RPMI7951 (cell line): Measurements from ENCODE around the gene FOXO3. TPM values are rescaled to one million over a fixed set of nuclear protein-coding genes. Genes with fewer than 3 reads are reported as not detected.
"Not testable (repeated sequence)": the region's sequence is repeated elsewhere in the genome, so short reads cannot be mapped to it uniquely, and the experiment has no call there.

Source experiments
- DNase-seq: peaks from one replicate; pipeline ENCODE4 v3.0.0-alpha.2; 2012; ENCODE audit warnings: low read depth
- total RNA-seq: library from RNA; depleted of rRNA; stranded (reverse); fragments of >200 nt; shearing (Covaris generic); gene quantifications from 2 replicates; pipeline ENCODE4 v1.2.3, GENCODE V29; 2014

Gene FOXO3
- total RNA-seq, 1 experiment from 2014 or later: 19.0 TPM

- DNase-seq: no peak
These were observed 5.2 kb upstream of the FOXO3 start for GRCh38 chr6:108555399-108556052.

DNA sequence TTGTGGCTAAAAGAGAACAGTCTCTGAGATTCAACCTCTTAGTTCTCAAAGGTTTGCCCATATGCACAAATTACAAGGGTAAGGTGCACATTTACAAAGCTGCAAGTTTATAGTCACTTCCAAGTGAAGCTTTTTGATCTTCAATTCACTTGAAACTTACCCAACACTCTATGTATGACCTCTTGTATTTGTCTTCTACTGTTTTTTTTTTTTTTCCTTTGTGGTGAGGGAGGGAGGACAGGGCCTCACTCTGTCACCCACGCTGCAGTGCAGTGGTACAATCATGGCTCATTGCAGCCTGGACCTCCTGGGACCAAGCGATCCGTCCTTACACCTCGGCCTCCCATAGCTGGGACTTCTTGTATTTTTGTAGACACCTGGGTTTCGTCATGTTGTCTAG lies 4.5 kb upstream of the FOXO3 start:
- no peak for DNase-seq

DNA sequence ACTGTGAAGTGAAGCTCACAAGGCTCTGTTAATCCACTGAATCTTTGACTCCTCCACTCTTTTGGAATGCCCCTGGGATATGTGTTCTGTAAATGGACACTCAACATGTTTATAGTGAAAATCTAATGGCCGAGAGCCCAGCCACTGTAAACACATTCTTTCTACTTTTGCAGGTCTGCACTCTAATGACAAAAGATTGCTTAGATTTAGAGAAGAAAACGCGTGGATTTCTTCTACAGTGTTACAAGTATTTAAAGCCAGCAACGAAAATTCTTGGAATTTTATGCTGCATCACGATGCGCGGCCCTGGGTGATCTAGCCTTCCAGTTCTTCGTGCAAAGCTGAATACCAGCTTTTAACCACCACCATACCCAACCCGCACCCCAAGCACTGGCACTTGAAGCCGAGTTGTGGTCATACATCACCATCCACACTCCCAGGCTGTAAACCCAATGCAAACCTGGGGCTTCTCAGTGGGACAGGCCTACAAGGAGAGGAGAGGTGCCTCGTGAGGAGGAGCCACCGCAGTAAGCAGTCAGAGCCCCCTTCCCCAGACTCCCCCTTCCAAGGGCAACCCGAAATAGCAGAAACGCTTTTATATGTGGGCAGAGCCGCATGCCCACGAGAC lies 3.7 kb upstream of the FOXO3 start:
- no peak for DNase-seq

- DNase-seq: peak; percentile 70
These were observed 3.0 kb upstream of the FOXO3 start for GRCh38 chr6:108557494-108558371.

GRCh38 chr6:108558372-108559096 lies 2.2 kb upstream of the FOXO3 start:
- peak; percentile 99 for DNase-seq

- peak; percentile 89 for DNase-seq
These were observed 1.4 kb upstream of the FOXO3 start for GRCh38 chr6:108559097-108559883.

DNA sequence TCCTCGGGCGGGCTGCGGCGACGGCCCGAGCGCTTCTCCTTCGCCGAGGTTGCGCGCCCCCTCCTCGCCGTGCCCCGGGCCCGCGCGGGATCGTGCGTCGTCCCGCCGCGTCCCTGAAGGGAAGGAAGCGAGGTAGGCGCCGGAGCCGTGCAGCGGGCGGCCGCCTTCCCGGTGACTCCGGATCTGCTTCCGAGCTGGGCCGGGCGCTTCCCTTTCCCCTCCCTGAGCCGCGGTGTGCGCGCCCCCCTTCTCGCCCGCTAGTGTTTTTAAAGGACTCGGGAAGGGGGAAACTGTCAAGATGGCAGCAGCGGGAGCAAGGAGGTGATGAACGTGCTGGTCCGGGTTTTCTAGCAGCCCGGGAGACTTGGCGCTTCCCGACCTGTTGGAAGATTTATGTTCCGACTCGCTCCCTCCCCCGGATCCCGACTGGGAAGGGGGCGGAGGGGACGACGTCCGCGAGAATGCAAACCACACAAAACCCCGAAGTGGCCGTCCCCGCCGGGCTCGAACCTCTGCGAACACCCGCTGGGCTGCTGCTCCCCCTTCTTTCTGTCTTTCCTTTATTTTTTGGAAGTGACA lies 744 bp upstream of the FOXO3 start:
- DNase-seq: peak; percentile 77

GRCh38 chr6:108561309-108561647 lies 561 bp downstream of the FOXO3 start:
- DNase-seq: not testable (repeated sequence)

DNA sequence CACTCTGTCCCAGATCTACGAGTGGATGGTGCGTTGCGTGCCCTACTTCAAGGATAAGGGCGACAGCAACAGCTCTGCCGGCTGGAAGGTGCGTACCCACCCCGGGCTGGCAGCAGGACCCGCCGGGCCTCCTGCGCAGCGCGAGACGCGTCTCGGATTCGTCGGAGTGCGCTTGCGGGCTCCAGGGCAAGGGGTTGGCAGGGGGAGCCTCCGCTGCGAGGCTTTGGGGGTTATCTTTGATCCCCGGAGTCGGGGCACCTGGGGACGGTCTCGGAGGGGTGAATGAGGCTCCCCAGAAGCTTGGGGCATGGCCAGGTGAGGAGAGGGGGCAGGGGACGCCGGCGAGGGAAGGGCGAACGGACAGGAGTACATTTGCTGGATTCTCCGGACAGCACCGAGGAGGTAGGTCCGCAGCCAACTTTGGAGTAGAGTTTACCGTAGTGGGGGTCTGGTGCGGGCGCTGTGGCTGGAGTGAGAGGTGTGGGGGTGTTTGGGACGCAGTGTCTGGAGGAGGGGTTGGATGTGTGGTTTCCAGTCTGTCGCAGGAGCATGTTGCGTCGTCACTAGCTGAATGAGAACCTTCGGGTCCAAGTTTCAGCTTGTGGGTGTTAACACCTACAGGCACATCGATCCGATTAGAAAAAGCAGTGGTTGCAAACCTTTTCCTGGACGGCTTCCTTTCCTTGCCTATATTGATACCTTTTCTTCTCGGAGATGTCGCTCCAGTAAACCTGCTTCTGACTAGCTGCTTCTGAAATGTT lies 1.2 kb downstream of the FOXO3 start:
- DNase-seq: no peak

GRCh38 chr6:108562503-108562993 lies 1.8 kb downstream of the FOXO3 start:
- peak; percentile 50 for DNase-seq

DNA sequence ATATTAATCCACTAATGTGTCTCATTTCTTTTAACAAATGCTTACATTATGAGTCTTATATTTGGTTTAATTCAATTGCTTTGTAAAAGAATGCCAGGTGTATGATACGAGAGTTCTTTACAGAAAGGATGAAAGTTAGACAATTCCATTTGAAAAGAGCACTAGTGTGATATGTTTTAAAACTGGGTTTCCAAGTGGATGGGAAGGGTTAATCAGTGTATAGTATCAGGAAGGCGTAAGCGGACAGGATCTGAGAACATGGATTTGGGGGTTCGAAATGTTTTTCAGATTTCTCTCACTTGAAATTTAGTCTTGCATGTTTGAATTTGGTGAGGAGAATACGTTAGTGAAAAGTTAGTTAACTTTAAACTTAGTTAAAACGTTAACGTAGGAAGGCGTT lies 2.6 kb downstream of the FOXO3 start:
- no peak for DNase-seq

GRCh38 chr6:108564178-108564577 lies 3.5 kb downstream of the FOXO3 start:
- peak; percentile 98 for DNase-seq

DNA sequence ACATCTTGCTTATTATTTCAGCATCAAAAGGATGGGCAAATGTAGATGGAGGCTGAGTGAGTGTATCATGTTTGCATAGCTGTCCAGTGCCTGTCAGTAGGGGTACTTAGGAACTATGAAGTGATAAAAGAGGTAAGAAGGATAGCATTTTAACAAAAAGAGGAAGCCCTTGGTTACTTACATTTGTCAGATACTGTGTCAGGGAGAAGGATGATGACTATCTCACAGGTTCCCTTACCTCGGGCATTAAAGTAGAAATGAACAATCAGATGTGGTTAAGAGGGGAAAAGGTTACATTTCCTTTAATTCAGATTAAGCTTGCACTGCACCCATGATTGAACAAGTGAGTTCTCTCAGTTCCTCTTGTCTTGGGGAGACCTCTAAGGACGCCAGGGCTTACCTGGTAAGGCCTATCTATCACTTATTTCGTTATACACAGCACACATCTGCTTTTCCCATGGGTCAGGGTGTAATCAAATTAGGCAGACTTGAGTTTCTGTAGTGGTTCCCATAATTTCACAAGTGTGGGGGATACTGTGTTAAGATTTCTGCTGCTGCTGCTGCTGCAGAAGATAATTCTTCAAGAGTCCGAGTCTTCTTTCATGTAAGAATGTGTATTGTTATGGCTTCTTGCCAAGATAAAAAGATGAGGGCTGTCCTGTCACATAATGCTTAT lies 4.5 kb downstream of the FOXO3 start:
- DNase-seq: peak; percentile 62

DNA sequence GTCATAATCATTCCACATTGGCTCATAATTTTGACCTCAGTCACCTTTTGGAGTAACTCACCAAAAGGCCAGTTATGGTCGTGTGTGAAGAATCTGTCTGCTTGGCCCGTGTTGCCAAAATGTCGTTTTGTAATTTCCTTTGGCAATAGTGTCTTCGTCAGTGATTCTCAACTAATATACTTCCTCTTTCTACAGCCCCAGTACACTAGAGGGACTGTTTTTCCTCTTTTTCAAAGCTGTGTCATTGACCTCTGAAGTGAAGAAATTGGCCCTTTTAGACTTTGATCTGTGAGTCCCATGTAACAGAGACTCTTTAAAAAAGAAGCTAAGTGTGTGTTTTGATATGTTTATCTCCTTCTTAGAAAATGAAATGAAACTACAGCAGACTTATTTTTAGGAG lies 5.2 kb downstream of the FOXO3 start:
- DNase-seq: peak; percentile 56

DNA sequence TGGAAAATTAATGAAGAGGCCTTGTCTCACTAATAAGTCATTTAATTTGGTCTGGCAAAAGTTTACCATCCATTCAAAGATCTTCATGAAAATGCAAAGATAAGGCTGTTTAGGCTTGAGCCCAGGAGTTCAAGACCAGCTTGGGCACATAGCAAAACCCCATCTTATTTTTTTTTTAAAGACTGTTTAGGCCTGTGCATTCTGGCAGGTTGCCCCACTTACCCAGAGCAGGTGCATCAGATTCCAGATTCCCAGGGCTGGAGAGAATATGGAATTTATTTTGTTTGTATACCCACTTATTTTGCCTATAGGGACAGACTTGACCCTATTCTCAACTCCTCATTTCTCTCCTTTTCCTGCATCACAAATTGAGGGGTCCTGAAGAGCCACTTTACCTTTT lies 5.7 kb downstream of the FOXO3 start:
- no peak for DNase-seq

GRCh38 chr6:108568101-108568500 lies 7.4 kb downstream of the FOXO3 start:
- DNase-seq: no peak

DNA sequence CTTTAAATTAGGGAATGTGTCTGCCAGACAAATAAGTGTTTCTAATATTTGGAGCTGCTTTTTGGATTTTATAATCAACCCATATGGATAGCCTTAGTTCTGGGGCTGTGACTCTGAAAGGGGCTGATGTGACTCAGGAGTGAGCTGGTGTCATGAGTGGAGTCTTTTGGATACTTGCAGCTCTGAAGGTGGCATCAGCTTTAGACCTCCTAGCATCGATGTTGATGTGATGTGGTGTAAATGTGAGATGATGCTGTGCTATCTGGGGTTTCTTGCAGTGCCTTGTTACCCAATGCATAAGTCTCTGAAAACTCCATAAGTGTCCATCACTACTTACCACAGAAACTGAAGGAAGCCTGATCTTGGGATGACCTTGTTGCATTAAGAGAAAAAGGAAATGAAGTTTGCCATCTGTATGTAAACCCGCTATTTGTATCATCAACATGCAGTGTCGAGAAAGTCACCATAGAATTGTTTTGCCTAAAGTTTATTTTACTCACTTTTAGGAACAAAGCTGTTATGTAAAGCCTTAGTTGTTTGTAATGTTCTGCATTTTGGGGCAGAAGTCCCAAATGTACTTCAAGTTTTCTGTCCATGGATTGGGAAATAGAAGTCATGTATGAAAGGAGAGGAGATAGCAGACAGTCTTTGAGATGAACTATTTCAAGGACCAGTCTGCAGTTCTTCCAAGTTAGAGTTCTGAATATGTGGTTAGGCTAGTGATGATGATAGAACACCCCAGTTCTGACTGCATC lies 8.0 kb downstream of the FOXO3 start:
- DNase-seq: no peak

- DNase-seq: no peak
These were observed 9.8 kb downstream of the FOXO3 start for GRCh38 chr6:108570517-108570916.
